Ishikawa (cell line): Measurements from ENCODE around the gene PSAP.

Experiments
- CEBPB ChIP-seq: IDR thresholded peaks from 2 replicates; pipeline ENCODE4 v1.6.1; 2012
- CREB1 ChIP-seq: IDR thresholded peaks from 2 replicates; pipeline ENCODE4 v1.6.1; 2012; ENCODE audit warnings: low read depth
- EGR1 ChIP-seq: IDR thresholded peaks from 2 replicates; pipeline ENCODE4 v1.6.1; 2012
- EP300 ChIP-seq: IDR thresholded peaks from 2 replicates; pipeline ENCODE4 v1.6.1; 2012; ENCODE audit warnings: borderline replicate concordance
- NFIC ChIP-seq: IDR thresholded peaks from 2 replicates; pipeline ENCODE4 v1.6.1; 2012
- RAD21 ChIP-seq: IDR thresholded peaks from 2 replicates; pipeline ENCODE4 v1.6.1; 2012; ENCODE audit warnings: low read depth
- TAF1 ChIP-seq: IDR thresholded peaks from 2 replicates; pipeline ENCODE4 v1.6.1; 2012; ENCODE audit warnings: low read depth, mild to moderate bottlenecking
- YY1 ChIP-seq: IDR thresholded peaks from 2 replicates; pipeline ENCODE4 v1.6.1; 2012; ENCODE audit warnings: low read depth
- ZBTB7A ChIP-seq: IDR thresholded peaks from 2 replicates; pipeline ENCODE4 v1.6.1; 2012; ENCODE audit warnings: low read depth
- TF ChIP-seq, protein P1 (sequence below): IDR thresholded peaks from 2 replicates; pipeline ENCODE4 v1.6.1; 2012
- TF ChIP-seq, protein P2 (sequence below): IDR thresholded peaks from 2 replicates; pipeline ENCODE4 v1.6.1; 2012; ENCODE audit warnings: low read depth, mild to moderate bottlenecking

DNA sequence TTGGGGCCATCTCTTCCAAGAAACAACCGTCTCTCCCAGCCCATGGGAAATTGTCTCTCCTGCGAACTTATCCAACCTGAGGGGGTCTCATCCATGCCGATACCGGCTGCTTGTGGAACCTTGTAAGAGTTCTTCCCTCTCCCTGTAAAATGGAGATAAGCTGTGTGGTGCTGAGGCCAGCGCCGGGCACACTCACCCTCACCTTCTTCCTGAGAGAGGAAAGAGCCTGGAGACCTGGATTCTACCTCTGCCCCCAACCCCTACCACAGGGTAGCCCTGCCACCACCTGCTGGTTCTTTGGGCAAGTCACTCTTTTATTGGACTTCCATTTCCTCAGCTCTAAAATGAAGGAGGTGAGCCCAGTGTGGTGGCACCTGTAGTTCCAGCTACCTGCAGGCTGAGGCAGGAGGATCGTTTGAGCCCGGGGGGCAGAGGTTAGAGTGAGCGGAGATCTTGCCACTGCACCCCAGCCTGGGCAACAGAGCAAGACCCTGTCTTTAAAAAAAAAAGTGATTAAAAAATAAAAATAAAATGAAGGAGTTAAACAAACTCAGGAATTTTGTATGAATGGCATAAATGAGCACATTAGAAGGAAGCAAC, 38.4 kb upstream of the PSAP start:
- TF ChIP-seq EP300 (no peak), EGR1 (no peak), NFIC (no peak), CREB1 (no peak), TAF1 (no peak), YY1 (no peak), RAD21 (no peak), CEBPB (no peak), ZBTB7A (no peak)
- TF ChIP-seq, protein P1, sequence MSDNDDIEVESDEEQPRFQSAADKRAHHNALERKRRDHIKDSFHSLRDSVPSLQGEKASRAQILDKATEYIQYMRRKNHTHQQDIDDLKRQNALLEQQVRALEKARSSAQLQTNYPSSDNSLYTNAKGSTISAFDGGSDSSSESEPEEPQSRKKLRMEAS, result no peak
- TF ChIP-seq, protein P2, sequence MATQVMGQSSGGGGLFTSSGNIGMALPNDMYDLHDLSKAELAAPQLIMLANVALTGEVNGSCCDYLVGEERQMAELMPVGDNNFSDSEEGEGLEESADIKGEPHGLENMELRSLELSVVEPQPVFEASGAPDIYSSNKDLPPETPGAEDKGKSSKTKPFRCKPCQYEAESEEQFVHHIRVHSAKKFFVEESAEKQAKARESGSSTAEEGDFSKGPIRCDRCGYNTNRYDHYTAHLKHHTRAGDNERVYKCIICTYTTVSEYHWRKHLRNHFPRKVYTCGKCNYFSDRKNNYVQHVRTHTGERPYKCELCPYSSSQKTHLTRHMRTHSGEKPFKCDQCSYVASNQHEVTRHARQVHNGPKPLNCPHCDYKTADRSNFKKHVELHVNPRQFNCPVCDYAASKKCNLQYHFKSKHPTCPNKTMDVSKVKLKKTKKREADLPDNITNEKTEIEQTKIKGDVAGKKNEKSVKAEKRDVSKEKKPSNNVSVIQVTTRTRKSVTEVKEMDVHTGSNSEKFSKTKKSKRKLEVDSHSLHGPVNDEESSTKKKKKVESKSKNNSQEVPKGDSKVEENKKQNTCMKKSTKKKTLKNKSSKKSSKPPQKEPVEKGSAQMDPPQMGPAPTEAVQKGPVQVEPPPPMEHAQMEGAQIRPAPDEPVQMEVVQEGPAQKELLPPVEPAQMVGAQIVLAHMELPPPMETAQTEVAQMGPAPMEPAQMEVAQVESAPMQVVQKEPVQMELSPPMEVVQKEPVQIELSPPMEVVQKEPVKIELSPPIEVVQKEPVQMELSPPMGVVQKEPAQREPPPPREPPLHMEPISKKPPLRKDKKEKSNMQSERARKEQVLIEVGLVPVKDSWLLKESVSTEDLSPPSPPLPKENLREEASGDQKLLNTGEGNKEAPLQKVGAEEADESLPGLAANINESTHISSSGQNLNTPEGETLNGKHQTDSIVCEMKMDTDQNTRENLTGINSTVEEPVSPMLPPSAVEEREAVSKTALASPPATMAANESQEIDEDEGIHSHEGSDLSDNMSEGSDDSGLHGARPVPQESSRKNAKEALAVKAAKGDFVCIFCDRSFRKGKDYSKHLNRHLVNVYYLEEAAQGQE, result no peak
